Measurements from ENCODE around the gene HPSE2. TPM values are rescaled to one million over a fixed set of nuclear protein-coding genes. Genes with fewer than 3 reads are reported as not detected.

HPSE2 gene
- total and polyA plus RNA-seq, 2 donors (not counting 1 experiment from before 2014, with no cell fraction given): not detected

- ATAC-seq (ENCODE audit: low read depth): no peak
- Mint-ChIP-seq H3K4me3 (peak overlapping the region; percentile 80), H3K9me3 (ENCODE audit: insufficient read depth) (no peaks in the 10 kb centered on the region), H3K27ac (no peak overlapping the region), H3K4me1 (peaks cover 26% of the 10 kb centered on the region), H3K27me3 (peaks cover 66% of the 10 kb centered on the region)
- CTCF ChIA-PET: interaction anchor here (0.8 to 1.4 kb wide), 3 partner anchors 10 to 767 kb away, joined by 5 to 7 read pairs (median 5); no protein-coding TSS in a partner anchor
- peak overlapping the region in 1 of 5 experiments; percentile 50 for H3K4me3 ChIP-seq (ENCODE audit: control extremely low read depth in 1 of 5, extremely low read depth in 1 of 5, insufficient read depth in 1 of 5, low read depth in 2 of 5, low read length in 4 of 5)
- no peak overlapping the region for H3K9ac ChIP-seq (ENCODE audit: low read length)
- H3K9me3 ChIP-seq (ENCODE audit: control extremely low read depth in 1 of 3, control insufficient read depth in 2 of 3, insufficient read depth in 1 of 3, low read length in 2 of 3): peaks cover 2 to 53% (median 45%) of the 10 kb centered on the region in 3 donors
- no peaks in the 10 kb centered on the region for H3K36me3 ChIP-seq (replicated peaks in 1 of 2; ENCODE audit: control extremely low read depth in 1 of 2, control insufficient read depth in 1 of 2, extremely low read depth in 1 of 2, insufficient read depth in 2 of 2, low read length in 1 of 2)
- WGBS (ENCODE audit: insufficient coverage): 15% methylated on average over 5 of the region's 17 CpGs
- no peak for TF ChIP-seq CTCF (IDR thresholded peaks at IDR 0.05)
- TF ChIP-seq EZH2 (IDR thresholded peaks at IDR 0.05; ENCODE audit: borderline replicate concordance, insufficient read depth, low read depth, low read length, poor library complexity, severe bottlenecking): no peak
- peaks cover 5 to 75% (median 56%) of the 10 kb centered on the region in 4 experiments for H3K27me3 ChIP-seq (replicated peaks in 1 of 4; ENCODE audit: control extremely low read depth in 1 of 4, control insufficient read depth in 3 of 4, insufficient read depth in 4 of 4, low read length in 3 of 4)
- intact Hi-C loops (cut with micrococcal nuclease): loop anchor here (5.0 kb wide), 1 partner anchor 297 kb away; the partner anchor contains the start of gene NKX2-3
- H3K4me2 ChIP-seq (replicated peaks; ENCODE audit: low read depth, low read length, poor library complexity, severe bottlenecking): peak overlapping the region; percentile 65
- peaks cover 40 to 53% of the 10 kb centered on the region in 2 donors for H3K4me1 ChIP-seq (ENCODE audit: control insufficient read depth in 2 of 2, insufficient read depth in 2 of 2, low read length in 2 of 2)
- no peaks in the 10 kb centered on the region for H4K20me1 ChIP-seq (ENCODE audit: control insufficient read depth, insufficient read depth, low read length, poor library complexity, severe bottlenecking)
- no peak overlapping the region for H2AFZ ChIP-seq (ENCODE audit: insufficient read depth, low read depth, low read length, poor library complexity, severe bottlenecking)
- no peaks in the 10 kb centered on the region for H3K79me2 ChIP-seq (ENCODE audit: control insufficient read depth, insufficient read depth, low read length)
- H3K27ac ChIP-seq (ENCODE audit: low read length in 2 of 2): no peak overlapping the region
- POLR2A ChIA-PET: interaction anchor here (0.6 kb wide), 1 partner anchor 19 kb away, joined by 7 read pairs; no protein-coding TSS in a partner anchor
- DNase-seq: no peak
These were observed 628 bp downstream of the HPSE2 start for GRCh38 chr10:99234791-99235657.
